ENCODE results near the gene ZNF236.

The ZNF236 gene

DNA sequence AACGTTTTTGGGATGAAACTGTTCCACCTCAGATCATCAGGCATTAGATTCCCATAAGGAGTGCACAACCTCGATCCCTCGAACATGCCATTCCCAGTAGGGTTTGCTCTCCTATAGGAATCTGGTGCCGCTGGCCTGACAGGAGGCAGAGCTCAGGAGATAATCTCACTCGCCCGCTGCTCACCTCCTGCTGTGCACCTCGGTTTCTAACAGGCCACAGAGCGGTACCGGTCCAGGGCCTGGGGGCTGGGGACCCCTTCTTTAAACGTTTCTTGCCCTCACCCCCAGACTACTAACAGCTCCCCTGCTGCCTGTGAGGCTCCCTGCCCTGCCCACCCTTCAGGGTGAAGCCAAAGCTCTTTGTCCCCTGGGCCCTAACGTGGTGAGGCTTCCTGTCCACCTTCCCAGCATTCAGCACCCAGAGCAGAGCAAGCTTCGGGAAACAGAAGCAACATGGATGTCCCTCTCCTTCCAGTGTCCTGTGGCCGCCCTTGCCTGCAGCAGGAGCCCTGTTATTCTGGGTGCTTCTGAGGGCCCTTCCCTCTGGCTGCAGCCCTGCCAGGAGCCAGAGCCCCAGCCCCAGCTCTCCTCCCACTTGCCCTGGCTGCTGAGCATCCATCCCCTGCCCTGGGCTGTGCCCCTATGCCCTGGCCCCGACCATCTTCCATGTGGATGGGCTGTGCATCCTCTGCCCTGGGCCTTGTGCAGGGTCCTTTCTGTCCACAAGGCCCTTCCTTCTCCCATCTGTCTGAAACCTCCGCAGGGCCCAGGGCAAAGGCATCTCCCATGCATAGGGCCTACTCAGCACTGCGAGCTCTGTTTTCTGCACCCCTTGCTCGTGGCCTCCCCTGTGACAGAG, 170.1 kb downstream of the ZNF236 start:
- no peak for DNase-seq

DNA sequence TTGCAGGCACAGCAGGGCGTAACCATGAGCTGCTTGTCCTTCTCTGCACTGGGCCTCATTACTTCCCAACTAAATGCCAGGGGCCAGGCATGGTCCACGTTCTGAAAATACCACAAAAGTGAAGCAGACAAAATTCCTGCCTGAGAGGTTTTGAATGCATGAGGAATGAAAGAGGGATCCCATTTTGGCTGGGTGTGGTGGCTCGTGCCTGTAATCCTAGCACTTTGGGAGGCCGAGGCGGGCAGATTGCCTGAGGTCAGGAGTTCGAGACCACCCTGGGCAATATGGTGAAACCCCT, 170.7 kb downstream of the ZNF236 start:
- DNase-seq: no peak

DNA sequence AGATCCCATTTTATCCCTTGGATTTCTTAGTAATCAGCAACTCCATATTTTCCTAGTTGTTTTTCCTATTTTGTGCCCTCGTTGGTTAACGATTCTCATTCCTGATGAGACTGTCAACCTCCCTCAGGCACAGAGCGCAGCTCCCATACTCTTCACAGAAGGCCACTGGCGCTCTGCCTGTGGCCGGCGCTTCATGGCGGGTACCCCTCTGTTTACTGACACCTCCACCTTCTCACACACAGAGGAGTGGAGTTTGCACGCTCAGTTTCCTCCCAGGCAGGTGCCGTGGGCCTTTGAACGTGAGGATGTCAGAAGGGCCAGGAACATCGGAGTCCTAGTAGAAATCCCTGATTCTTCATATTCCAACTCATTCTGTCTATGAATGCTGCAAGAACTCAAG, 171.2 kb downstream of the ZNF236 start:
- DNase-seq: no peak

DNA sequence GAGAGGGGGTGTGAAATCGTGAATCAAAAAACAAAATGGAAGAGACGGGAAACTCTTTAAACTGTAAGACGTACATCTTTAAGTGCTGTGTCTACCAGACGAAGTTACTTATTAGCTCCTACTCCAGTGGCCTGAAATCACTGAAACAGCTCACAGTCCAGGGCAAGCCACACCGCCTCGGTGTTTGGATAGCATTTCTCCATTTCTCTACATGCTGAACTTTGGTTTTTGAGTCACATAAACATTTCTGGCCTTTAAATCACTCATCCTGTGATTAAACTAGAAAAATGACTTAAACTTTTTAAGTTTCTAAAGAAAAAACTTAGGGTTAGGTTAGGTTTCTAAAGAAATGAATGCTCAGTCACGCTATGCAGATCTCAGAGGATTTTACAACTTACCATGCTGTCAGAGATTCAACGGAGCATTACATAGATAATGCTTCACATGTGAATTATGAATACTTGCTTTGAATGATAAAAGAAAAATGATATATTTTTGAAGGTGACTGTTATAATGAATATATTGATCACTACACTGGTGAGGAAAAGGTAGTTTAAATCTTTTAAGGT, 171.8 kb downstream of the ZNF236 start:
- no peak for DNase-seq

DNA sequence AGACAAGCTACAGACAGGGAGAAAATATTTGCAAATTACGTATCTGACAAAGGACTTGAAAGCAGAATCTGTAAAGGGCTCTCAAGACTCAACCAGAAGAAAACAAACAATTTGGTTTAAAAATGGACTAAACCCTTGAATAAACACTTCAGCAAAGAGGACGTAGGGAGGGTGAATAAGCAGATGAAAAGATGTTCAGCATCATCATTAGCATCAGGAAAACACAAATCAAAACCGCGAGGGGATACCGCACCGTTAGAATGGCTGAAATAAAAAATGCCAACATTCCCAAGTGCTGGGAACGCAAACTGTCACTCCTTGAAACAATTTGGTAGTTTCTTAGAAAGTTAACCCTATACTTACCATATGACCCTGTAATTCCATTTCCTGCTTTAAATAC, 173.5 kb downstream of the ZNF236 start:
- no peak for DNase-seq

DNA sequence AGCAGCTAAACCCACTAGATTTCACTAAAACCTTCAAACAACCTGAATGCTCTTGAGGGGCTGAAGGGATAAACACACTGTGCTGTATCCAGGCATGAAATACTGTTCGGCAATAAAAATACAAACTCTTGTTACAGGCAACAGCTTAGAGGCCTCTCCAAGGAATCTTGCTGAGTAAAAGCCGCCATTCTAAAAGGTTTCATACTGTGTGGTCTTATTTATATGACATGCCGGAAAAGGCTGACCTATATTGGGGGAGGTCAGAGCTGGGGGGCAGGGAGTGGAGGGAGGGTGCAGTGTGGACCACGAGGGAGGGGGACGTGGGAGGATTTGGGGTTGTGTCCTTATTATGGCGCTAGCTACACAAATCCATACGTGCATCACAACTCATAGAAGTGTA, 174.1 kb downstream of the ZNF236 start:
- no peak for DNase-seq

DNA sequence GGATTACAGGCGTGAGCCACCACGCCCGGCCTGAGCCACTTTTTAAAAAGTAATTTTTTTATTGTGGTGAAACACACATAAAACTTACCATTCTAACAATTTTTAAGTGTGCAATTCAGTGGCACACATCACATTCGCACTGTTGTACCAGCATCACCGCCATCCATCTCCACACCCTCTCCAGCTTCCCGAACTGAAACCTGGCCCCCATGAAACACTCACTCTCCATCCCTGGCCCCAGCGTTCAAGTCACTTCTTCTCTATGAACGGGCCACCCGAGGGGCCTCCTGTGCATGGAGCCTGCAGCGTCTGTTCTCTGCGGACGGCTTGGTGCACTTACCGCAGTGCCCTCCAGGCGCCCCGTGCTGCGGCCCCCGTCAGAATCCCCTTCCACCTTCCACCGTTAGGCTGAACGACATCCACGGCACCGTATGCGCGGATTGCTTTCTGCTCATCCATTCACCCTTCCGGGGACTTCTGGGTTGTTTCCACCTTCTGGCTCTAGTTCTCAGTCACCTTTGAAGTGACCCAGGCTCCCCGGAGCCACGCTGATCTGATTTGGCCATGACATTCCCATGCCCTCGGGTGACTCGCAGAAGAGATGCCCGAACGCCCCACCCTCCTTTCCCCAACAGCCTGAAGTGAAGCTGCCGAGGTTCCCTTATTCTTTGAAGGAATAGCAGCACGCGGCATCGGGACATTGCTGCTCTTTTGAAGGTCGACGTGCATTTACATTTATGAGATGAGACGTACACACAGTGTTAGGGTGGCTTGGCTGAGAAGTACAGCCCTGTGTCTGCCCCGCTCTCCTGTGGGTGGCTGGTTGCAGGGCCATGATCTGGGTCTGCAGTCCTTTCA, 175.8 kb downstream of the ZNF236 start:
- DNase-seq: no peak

DNA sequence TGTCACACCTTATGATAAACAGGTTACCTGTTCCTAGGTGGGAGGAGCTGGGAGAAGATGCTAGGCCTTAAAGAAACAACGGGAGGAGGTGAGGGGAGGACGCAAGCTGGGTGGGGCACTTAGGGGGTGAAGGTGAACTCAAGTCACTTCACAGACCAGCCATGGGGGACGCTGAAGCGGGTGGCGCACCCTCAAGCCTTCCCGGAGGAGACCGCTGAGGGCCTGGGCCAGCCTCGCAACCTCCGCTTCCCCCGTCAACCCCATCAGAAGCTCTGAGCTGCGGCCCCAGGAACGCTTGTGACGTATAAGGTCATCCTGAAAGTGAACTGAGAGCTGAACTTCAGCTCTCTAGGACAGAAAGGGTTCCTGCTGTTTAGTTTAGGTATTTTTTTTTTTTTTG, 176.7 kb downstream of the ZNF236 start:
- no peak for DNase-seq

DNA sequence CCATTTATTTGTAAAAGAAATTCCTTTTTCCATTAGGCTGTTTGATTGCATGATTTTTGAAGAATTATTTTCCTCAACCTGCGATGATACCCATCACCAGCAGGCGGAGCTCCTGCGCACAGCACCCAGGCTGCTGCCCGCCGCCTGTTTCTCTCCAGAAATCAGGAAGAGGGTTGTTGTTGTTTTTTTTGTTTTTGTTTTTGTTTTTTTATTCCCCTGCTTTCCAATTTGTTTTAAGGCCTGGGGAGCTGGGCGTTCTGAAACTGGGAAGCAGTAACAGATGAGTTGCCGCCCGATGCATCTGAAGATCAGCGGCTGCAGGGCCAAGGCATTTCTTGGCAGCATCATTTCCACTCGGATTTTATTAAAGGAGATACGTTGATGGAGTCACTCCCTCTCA, 178.2 kb downstream of the ZNF236 start:
- peak; percentile 5 for DNase-seq

DNA sequence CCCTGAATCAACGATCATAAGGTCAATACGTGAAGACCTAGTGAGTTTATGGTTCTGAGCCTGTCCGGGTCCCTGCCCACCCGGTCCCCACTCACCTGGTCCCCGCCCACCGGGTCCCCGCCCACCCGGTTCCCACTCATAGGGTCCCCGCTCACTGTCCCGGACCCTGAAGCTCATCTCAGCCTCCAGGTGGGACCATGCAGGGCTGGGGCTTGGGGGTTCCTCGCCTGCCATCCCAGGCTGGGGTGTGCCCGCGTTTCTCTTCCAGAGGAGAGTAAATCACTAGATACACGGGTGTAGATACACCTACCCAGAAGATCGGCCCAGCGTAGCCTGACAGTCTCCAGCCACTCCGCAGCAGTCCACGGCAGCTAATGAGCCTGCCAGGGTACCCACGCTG, 178.7 kb downstream of the ZNF236 start:
- no peak for DNase-seq

DNA sequence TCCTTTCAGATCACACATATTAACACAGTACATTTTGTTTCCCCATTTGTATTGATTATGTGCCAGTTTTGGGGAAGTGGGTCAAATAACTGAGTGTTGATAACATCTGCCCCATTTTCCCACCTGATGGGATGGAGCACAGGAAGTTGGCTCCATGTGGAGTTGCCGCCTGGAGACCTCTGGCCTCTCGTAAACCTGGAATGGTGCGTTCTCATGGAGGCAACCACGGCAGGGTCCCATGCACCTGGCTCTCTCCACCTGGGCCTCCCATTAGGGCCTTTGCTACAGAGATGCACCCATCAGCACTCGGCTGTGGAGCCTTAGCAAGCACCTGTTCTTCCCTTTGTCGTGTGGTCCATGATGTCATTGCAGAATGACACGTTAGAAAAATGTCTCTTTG, 179.6 kb downstream of the ZNF236 start:
- DNase-seq: no peak

DNA sequence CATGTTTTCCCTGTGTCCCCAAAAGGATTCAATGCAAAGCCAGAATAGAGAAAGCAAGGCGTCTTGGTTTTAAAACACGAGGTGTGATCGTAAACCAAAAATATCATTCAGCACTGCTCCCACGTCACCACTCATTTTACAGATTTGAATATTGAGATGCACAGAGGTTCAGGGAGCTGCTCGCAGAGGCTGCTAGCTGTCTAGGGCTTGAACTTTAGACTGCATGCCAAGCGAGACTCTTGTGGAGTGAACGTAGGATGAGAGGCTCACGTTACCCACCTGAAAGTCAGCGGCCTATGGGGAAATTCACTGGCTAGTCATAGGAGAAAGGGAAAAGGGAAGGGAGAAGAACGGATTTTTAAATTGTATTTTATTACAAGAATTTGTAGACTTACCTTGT, 180.1 kb downstream of the ZNF236 start:
- no peak for DNase-seq

DNA sequence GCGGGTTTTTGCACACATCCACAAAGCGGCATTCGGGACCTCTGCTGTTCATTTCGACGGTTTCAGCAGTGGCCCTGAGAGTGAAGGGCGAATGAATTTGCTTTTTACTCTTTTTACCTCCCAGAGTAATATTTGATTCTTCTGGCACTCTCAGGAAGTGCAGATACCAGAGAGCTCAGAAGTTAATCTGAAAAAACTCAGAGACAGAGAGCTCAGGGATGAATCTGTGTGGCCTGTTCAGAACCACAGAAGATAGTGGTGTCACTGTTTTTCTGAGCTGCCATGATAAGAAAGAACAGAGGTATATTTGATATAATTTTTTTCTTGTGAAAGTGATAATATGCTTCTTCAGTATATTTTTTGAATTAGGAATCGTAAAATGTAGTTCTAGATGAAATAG, 181.0 kb downstream of the ZNF236 start:
- no peak for DNase-seq

DNA sequence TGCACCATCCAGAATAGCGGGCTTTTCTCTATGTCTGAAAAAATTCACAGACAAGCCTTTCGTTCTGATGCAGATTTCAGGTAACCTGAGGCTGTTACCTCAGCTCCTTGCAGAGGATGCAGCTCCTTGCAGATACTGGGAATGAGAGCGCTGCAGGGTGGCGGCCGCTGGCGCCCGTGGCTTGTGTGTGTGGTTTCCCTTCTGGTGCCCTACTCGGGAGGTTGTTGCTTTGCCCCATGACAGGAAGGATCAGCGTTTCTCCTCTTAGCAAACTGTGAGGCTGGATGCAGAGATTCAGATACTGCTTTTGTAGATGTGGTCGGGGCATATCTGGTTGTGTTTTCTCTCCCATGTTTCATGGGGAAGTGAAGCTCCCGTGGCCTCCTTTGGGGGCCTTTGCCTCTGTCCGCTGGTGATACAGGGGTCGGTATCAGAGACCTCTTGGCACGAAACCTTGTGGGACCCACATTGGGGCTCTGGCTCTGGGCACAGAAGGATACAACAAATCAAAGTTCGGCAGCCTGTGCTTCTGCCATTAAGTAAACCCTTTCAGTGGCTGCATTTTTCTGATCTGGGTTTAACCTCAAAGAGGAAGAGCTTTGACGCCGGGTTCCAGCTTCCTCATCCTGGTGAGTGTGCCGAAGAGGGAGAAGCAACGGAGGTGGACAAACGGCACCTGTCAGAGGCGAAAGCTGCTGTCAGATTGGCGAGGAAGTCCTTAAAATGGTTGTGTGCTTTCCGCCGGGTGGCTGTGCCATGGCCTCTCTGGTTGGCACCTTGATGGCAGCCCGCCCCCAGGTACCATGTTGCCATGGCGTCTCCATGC, 182.4 kb downstream of the ZNF236 start:
- no peak for DNase-seq

DNA sequence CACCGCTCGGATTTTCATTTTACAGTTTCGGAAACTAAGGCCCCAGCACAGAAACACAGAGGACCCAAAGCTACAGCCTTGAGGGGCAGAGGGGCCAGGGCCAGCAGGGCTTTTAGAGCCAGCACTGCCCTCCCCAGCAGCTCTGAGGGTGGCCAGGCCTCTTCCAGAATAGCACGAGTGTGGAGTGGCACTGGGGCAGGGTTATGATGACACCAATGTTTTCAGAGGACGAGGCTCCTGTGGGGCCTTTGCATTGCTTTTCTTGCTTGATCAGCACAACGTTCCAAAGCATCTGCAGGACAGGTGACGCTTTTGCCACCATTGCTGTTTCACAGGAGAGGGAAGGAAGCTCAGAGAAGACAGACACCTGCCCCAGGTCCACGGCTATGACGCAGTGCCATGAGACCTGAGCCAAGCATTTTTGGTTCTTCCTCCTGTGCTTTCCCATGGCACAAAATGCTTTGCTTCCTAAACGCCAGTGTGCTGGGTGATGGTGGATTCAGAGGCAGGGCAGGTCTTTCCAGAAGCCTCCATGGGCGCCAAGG, 183.4 kb downstream of the ZNF236 start:
- DNase-seq: no peak

DNA sequence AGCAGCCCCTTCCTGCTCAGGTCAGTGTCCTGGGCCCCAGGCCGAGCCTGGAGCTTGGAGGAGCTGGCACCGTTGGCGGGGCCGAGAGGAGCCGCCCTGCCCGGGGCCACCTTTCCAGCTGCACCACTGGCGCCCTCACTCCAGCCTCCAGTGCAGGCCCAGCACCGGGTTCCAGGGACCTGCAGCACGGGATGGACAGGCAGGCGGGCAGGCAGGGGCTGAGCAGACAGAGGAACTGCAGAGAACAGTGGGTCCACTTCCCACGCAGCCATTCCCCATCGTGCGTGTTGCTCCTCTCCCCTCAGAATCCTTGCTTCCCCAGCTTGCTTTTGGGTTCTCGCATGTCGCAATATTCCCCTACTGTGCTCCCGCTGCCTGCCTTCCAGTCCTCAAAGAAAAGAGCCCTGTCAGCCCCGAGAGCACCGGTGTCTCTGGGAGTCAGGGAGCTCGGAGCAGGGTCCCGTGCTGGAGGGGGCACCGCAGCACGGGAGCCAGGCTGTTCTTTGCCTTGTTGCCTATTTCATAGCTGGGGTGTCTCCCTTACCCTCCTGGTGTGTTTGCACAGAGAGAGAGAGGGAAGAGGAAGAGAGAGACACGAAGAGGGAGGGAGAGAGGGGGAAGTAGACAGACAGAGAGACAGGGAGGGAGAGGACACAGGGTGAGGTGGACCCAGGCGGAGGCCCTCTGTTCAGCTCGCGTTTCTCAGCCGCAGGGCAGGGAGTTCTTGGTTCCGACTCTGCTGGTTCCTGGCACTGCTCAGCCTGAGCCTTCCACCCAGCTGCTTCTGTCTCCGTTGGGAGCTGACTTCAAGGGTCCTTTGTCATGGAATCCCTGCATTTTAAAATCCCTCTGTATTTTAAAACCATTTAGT, 184.2 kb downstream of the ZNF236 start:
- DNase-seq: no peak

DNA sequence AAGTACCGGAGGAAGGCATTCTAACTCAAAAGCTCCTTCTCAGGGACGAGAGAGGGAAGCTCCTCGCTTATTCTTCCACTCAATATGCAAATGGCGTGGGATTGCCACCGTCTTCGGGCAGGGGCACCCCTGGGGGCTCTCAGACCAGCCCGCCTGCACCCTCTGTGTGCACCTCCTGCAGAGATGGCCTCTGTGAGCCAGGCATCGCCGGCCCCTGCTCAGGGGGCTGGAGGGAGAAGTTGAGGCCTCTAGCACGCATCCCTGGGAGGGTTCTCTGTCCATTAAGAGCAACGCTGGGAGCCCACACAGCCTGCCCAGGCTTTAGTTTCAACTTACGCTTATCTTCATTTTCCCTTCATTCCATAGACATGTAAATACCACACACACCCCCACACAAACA, 184.9 kb downstream of the ZNF236 start:
- no peak for DNase-seq

DNA sequence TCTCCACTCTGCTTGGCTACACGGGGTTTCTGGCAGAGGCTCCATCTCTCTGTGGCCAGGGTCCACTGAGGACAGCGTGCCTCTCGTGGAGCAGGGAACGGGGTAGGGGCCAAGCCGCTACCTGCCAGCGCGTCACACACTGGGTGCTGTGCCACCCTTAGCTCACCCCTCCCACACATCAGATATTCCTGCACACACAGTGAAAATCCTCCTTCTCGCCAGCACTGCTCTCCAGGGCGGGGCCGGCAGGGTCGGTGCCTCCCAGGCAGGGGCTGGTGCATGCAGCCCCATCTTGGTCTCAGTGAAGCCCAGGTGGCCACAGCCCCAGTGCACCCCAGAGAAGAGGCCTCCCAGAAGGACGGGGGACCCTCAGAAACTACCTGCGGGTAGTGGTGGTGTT, 185.6 kb downstream of the ZNF236 start:
- no peak for DNase-seq

DNA sequence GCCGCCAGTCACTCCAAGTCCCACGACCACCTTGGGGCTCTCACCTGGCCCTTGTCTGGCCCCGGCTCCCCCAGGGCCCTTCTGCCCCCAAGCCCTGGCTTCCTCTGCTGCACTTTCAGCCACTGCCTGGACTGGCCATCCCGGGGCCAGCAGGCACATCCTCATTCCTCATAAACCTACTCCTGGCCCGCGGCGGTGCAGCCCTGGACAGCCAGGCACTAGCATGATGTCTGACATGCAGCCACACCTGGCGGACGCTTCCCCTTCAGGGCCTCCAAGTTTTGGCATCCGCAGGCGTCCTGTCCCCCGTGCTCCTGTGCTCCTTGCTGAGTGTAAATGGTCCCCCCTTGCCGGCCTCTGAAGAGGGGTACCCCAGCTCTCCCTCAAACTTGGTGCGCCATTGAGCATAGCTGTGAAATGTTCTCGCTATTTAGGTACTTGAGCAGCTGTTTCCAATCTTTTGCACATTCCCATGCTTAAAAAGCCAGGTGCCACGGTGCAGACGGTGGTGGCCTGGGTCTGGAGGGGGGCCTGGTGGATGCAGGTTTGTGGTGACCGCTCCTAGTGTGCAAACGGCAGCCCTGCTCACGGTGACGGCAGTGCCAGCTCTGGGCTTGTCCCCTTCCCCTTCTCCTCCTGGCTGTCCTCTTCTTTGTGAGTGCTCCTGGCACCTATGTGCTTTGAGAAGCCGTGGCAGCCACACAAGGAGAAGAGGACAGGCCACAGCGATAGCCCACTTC, 186.4 kb downstream of the ZNF236 start:
- DNase-seq: no peak

DNA sequence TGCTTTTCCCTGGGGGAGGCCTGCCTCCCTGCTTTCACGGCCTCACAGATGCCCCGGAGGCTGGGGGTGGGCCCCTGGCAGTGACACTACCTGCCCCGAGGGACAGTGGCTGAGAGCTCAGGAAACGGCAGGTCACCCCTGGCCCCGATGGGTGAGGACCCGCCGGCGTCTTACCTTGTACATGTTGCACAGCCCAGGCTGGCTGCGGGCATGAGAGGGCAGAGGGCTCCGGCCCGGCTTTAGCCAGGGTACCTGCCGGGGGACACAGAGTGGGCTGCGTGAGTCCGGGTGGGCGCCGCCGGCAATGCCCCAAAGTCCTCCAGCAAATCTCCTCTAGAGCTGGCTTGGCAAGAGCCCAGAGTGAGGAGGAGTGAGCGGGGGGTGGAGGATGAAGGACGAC, 187.3 kb downstream of the ZNF236 start:
- DNase-seq: no peak

DNA sequence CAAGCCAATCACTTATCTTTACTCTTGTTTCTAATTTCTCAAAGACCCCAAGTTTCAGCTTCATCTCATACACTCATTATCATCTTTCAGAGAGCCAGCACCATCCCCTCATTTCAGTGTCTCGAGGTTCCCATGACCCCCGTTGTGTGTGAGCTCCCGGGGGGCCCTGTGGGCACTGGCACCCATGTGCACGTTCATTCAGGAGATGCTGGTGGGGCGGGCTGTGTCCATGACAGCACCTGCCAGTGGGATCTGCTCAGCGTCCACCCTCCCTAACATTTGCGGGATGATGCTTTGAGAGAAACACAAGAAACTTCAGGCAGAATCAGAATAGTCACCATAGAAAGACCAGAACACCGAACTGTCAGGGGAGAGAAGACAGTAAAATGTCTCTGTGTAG, 189.8 kb downstream of the ZNF236 start:
- no peak for DNase-seq
